Renal cortex interstitium (tissue), 11 donors: ENCODE data around the gene OR13J1. TPM values are rescaled to one million over a fixed set of nuclear protein-coding genes. Genes with fewer than 3 reads are reported as not detected.

Source experiments
- DNase-seq, 11 donors: peaks; one replicate each; pipeline ENCODE4 v3.0.0-alpha.2; 2013; ENCODE audit warnings: low read depth in 9 of 11, low spot score in 4 of 11; ENCODE audit errors: extremely low read depth in 1 of 11
- polyA plus RNA-seq, 3 donors: library from polyadenylated mRNA; unstranded; fragments of 120-200 nt; gene quantifications; one replicate each; pipeline ENCODE4 v1.2.1, GENCODE V29; 2013; ENCODE audit not compliant: insufficient read length in 3 of 3

The OR13J1 gene
- polyA plus RNA-seq, 3 donors = 0.11 TPM; not detected in 2

GRCh38 chr9:35842795-35843194, 27.4 kb downstream of the OR13J1 start:
- no peak for DNase-seq

GRCh38 chr9:35842020-35842745, 28.0 kb downstream of the OR13J1 start:
- no peak for DNase-seq

GRCh38 chr9:35841645-35841900, 28.6 kb downstream of the OR13J1 start:
- no peak for DNase-seq

- DNase-seq = no peak
Measured at GRCh38 chr9:35840881-35841644, 29.1 kb downstream of the OR13J1 start.

GRCh38 chr9:35839926-35840325, 30.3 kb downstream of the OR13J1 start:
- no peak for DNase-seq

- no peak for DNase-seq
Measured at GRCh38 chr9:35836595-35836994, 33.6 kb downstream of the OR13J1 start.

GRCh38 chr9:35835766-35836165, 34.4 kb downstream of the OR13J1 start:
- no peak for DNase-seq

GRCh38 chr9:35835216-35835632, 35.0 kb downstream of the OR13J1 start:
- DNase-seq = no peak

GRCh38 chr9:35834260-35835215, 35.7 kb downstream of the OR13J1 start:
- no peak for DNase-seq

GRCh38 chr9:35832814-35833213, 37.4 kb downstream of the OR13J1 start:
- no peak for DNase-seq

- no peak for DNase-seq
Measured at GRCh38 chr9:35831040-35831439, 39.2 kb downstream of the OR13J1 start.

- DNase-seq = no peak
Measured at GRCh38 chr9:35829764-35830096, 40.5 kb downstream of the OR13J1 start.

- DNase-seq = peak in 10 of 11 donors; percentile 80 to 96 (median 94)
Measured at GRCh38 chr9:35829084-35829763, 41.0 kb downstream of the OR13J1 start, which contains the start of gene TMEM8B. Gene TMEM8B, plus strand, starts transcription at chr9:35829228. Its CDS starts 220 bp downstream, at chr9:35829448.

- peak in 1 of 11 donors; percentile 25 for DNase-seq
Measured at GRCh38 chr9:35828716-35829083, 41.5 kb downstream of the OR13J1 start, which contains the start of gene FAM221B. Gene FAM221B, minus strand, starts transcription at chr9:35828732. Its CDS starts 2,571 bp downstream, at chr9:35826161.

- DNase-seq = no peak
Measured at GRCh38 chr9:35827486-35827885, 42.7 kb downstream of the OR13J1 start.

- peak in 3 of 11 donors; percentile 36 to 44 (median 38) for DNase-seq
Measured at GRCh38 chr9:35826071-35826701, 44.0 kb downstream of the OR13J1 start.

GRCh38 chr9:35822926-35823325, 47.3 kb downstream of the OR13J1 start:
- DNase-seq = no peak

GRCh38 chr9:35820076-35820475, 50.1 kb downstream of the OR13J1 start:
- no peak for DNase-seq
